ENCODE results near the gene IGSF3. TPM values are rescaled to one million over a fixed set of nuclear protein-coding genes. Genes with fewer than 3 reads are reported as not detected.

The IGSF3 gene
- total RNA-seq, 1 donor from 2014 or later, result 32.5 TPM

- no peak for DNase-seq (ENCODE audit: low spot score)
Measured at GRCh38 chr1:116529199-116529631, 138.3 kb downstream of the IGSF3 start.

GRCh38 chr1:116528329-116529083, 139.0 kb downstream of the IGSF3 start:
- no peak for DNase-seq (ENCODE audit: low spot score)

DNA sequence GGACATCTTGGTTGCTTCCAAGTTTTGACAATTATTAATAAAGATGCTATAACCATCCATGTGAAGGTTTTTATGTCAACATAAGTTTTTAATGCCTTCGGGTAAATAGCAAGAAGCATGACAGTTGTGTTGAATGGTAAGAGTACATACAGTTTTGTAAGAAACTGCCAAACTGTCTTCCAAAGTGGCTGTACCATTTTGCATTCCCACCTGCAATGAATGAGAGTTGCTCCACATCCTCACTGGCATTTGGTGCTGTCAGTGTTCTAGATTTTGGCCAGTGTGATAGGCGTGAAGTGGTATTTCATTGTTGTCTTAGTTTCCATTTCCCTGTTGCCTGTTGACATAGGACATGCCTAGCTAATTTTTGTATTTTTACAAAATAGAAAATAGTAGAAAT, 142.1 kb downstream of the IGSF3 start:
- no peak for DNase-seq (ENCODE audit: low spot score)

Other genes starting within 250 kb of the IGSF3 start
- 31.8 TPM for gene CD58, start 96.7 kb downstream of the IGSF3 start, total RNA-seq (ENCODE audit: insufficient read depth, low replicate concordance)
- gene CD2, start 86.7 kb upstream of the IGSF3 start, total RNA-seq (ENCODE audit: insufficient read depth, low replicate concordance), result not detected
- gene PTGFRN, start 242.2 kb upstream of the IGSF3 start, total RNA-seq (ENCODE audit: insufficient read depth, low replicate concordance), result 75.8 TPM

Measured in umbilical cord (tissue), 2 donors.